ENCODE results near the gene RHBDD3.

RHBDD3 gene

GRCh38 chr22:29302681-29303465 lies 35.1 kb upstream of the RHBDD3 start:
- ATAC-seq, result no peak
- TF ChIP-seq TOX (CRISPR knock-in tag; IDR thresholded peaks at IDR 0.05; ENCODE audit: borderline replicate concordance) (no peak), ESRRG (CRISPR knock-in tag; IDR thresholded peaks at IDR 0.05) (no peak), BACH2 (CRISPR knock-in tag; IDR thresholded peaks at IDR 0.05; ENCODE audit: borderline replicate concordance) (no peak), ZNF70 (CRISPR knock-in tag; IDR thresholded peaks at IDR 0.05) (no peak), SNAI2 (CRISPR knock-in tag; IDR thresholded peaks at IDR 0.05) (no peak), ZNF8 (CRISPR knock-in tag; IDR thresholded peaks at IDR 0.05) (no peak), ARNTL (CRISPR knock-in tag; IDR thresholded peaks at IDR 0.05; ENCODE audit: borderline replicate concordance, low read depth) (no peak), POU6F1 (CRISPR knock-in tag; IDR thresholded peaks at IDR 0.05; ENCODE audit: borderline replicate concordance, low read depth) (no peak), ISL1 (CRISPR knock-in tag; IDR thresholded peaks at IDR 0.05) (no peak), OSR1 (CRISPR knock-in tag; IDR thresholded peaks at IDR 0.05) (no peak), RARB (CRISPR knock-in tag; IDR thresholded peaks at IDR 0.05) (no peak), PATZ1 (CRISPR knock-in tag; IDR thresholded peaks at IDR 0.05; ENCODE audit: borderline replicate concordance) (no peak), GLIS3 (CRISPR knock-in tag; IDR thresholded peaks at IDR 0.05) (no peak)
- TF ChIP-seq, protein P1, sequence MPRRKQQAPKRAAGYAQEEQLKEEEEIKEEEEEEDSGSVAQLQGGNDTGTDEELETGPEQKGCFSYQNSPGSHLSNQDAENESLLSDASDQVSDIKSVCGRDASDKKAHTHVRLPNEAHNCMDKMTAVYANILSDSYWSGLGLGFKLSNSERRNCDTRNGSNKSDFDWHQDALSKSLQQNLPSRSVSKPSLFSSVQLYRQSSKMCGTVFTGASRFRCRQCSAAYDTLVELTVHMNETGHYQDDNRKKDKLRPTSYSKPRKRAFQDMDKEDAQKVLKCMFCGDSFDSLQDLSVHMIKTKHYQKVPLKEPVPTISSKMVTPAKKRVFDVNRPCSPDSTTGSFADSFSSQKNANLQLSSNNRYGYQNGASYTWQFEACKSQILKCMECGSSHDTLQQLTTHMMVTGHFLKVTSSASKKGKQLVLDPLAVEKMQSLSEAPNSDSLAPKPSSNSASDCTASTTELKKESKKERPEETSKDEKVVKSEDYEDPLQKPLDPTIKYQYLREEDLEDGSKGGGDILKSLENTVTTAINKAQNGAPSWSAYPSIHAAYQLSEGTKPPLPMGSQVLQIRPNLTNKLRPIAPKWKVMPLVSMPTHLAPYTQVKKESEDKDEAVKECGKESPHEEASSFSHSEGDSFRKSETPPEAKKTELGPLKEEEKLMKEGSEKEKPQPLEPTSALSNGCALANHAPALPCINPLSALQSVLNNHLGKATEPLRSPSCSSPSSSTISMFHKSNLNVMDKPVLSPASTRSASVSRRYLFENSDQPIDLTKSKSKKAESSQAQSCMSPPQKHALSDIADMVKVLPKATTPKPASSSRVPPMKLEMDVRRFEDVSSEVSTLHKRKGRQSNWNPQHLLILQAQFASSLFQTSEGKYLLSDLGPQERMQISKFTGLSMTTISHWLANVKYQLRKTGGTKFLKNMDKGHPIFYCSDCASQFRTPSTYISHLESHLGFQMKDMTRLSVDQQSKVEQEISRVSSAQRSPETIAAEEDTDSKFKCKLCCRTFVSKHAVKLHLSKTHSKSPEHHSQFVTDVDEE (CRISPR knock-in tag; IDR thresholded peaks at IDR 0.05), result no peak
- TF ChIP-seq, protein P2, sequence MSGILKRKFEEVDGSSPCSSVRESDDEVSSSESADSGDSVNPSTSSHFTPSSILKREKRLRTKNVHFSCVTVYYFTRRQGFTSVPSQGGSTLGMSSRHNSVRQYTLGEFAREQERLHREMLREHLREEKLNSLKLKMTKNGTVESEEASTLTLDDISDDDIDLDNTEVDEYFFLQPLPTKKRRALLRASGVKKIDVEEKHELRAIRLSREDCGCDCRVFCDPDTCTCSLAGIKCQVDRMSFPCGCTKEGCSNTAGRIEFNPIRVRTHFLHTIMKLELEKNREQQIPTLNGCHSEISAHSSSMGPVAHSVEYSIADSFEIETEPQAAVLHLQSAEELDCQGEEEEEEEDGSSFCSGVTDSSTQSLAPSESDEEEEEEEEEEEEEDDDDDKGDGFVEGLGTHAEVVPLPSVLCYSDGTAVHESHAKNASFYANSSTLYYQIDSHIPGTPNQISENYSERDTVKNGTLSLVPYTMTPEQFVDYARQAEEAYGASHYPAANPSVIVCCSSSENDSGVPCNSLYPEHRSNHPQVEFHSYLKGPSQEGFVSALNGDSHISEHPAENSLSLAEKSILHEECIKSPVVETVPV (CRISPR knock-in tag; IDR thresholded peaks at IDR 0.05), result no peak
- TF ChIP-seq, protein P3, sequence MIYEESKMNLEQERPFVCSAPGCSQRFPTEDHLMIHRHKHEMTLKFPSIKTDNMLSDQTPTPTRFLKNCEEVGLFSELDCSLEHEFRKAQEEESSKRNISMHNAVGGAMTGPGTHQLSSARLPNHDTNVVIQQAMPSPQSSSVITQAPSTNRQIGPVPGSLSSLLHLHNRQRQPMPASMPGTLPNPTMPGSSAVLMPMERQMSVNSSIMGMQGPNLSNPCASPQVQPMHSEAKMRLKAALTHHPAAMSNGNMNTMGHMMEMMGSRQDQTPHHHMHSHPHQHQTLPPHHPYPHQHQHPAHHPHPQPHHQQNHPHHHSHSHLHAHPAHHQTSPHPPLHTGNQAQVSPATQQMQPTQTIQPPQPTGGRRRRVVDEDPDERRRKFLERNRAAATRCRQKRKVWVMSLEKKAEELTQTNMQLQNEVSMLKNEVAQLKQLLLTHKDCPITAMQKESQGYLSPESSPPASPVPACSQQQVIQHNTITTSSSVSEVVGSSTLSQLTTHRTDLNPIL (CRISPR knock-in tag; IDR thresholded peaks at IDR 0.05; ENCODE audit: low read depth), result no peak

- ATAC-seq, result no peak; the same call in 2 of the 3 replicates
- no peak for TF ChIP-seq TCF4 (CRISPR knock-in tag; IDR thresholded peaks at IDR 0.05; ENCODE audit: borderline replicate concordance)
- TF ChIP-seq POU6F1 (CRISPR knock-in tag; IDR thresholded peaks at IDR 0.05; ENCODE audit: borderline replicate concordance, low read depth), result no peak
- no peak for TF ChIP-seq ZFP3 (CRISPR knock-in tag; IDR thresholded peaks at IDR 0.05)
- TF ChIP-seq ZNF565 (CRISPR knock-in tag; conservative IDR thresholded peaks at IDR 0.05; ENCODE audit: low read depth), result no peak
- no peak for TF ChIP-seq RARB (CRISPR knock-in tag; IDR thresholded peaks at IDR 0.05)
- no peak for TF ChIP-seq ZC3H10 (CRISPR knock-in tag; IDR thresholded peaks at IDR 0.05)
- TF ChIP-seq ZNF70 (CRISPR knock-in tag; IDR thresholded peaks at IDR 0.05), result no peak
- TF ChIP-seq, protein P2 (CRISPR knock-in tag; IDR thresholded peaks at IDR 0.05), result no peak
- TF ChIP-seq GLIS3 (CRISPR knock-in tag; IDR thresholded peaks at IDR 0.05), result no peak
- TF ChIP-seq SNAI2 (CRISPR knock-in tag; IDR thresholded peaks at IDR 0.05), result no peak
- no peak for TF ChIP-seq CSDC2 (CRISPR knock-in tag; IDR thresholded peaks at IDR 0.05)
- no peak for TF ChIP-seq ZFP30 (CRISPR knock-in tag; IDR thresholded peaks at IDR 0.05)
- TF ChIP-seq, protein P1 (CRISPR knock-in tag; IDR thresholded peaks at IDR 0.05), result no peak
- no peak for TF ChIP-seq BACH2 (CRISPR knock-in tag; IDR thresholded peaks at IDR 0.05; ENCODE audit: borderline replicate concordance)
- no peak for TF ChIP-seq OSR1 (CRISPR knock-in tag; IDR thresholded peaks at IDR 0.05)
Observed at GRCh38 chr22:29302402-29302680, 34.6 kb upstream of the RHBDD3 start.

Data from SK-N-SH treated with all-trans-retinoic acid at 6 μM for 48 hours (cell line).